GM18519 (cell line): ENCODE results near the gene CD248.

ENCODE experiments used
- ATAC-seq: cut with Tn5 transposase; IDR thresholded peaks from one replicate; pipeline ENCODE4 v1.9.1; 2021; ENCODE audit warnings: mild to moderate bottlenecking, moderate library complexity; ENCODE audit not compliant: unreplicated experiment, low FRiP score

CD248 gene

GRCh38 chr11:66341502-66342126 is 24.8 kb upstream of the CD248 start:
- no peak for ATAC-seq

- no peak for ATAC-seq
These were observed 24.0 kb upstream of the CD248 start for GRCh38 chr11:66340596-66341501.

GRCh38 chr11:66339686-66340483 is 23.0 kb upstream of the CD248 start:
- no peak for ATAC-seq

GRCh38 chr11:66339162-66339675 is 22.4 kb upstream of the CD248 start:
- ATAC-seq, result no peak

GRCh38 chr11:66338276-66339161 is 21.7 kb upstream of the CD248 start:
- no peak for ATAC-seq

- ATAC-seq, result no peak
These were observed 20.5 kb upstream of the CD248 start for GRCh38 chr11:66337103-66337899.

GRCh38 chr11:66336234-66337102 is 19.6 kb upstream of the CD248 start, which contains the start of gene RIN1:
Gene RIN1, minus strand, starts transcription at chr11:66336434. Its CDS starts 32 bp downstream, at chr11:66336402.
- ATAC-seq, result no peak

GRCh38 chr11:66335531-66336233 is 18.8 kb upstream of the CD248 start:
- ATAC-seq, result no peak

GRCh38 chr11:66334605-66335442 is 18.0 kb upstream of the CD248 start:
- no peak for ATAC-seq

GRCh38 chr11:66333896-66334604 is 17.2 kb upstream of the CD248 start:
- no peak for ATAC-seq

- ATAC-seq, result no peak
These were observed 16.5 kb upstream of the CD248 start for GRCh38 chr11:66333220-66333877.

- ATAC-seq, result no peak
These were observed 15.8 kb upstream of the CD248 start for GRCh38 chr11:66332371-66333219.

- no peak for ATAC-seq
These were observed 14.9 kb upstream of the CD248 start for GRCh38 chr11:66331542-66332370.

- no peak for ATAC-seq
These were observed 14.1 kb upstream of the CD248 start for GRCh38 chr11:66330931-66331330.
